Mesothelial cell of epicardium (in vitro differentiated cells): ENCODE results near the gene KDM5B. TPM values are rescaled to one million over a fixed set of nuclear protein-coding genes. Genes with fewer than 3 reads are reported as not detected.

Experiments
- DNase-seq, 2 experiments: peaks; one replicate each; pipeline ENCODE4 v3.0.0; 2021; ENCODE audit warnings: low spot score in 2 of 2; ENCODE audit not compliant: unreplicated experiment in 2 of 2
- H3K27ac Mint-ChIP-seq: 2 replicates; pipeline ENCODE4 v1.8.0; 2021; ENCODE audit warnings: mixed read lengths
- H3K27me3 Mint-ChIP-seq: 2 replicates; pipeline ENCODE4 v1.8.0; 2021; ENCODE audit warnings: low read depth, mixed read lengths
- H3K36me3 Mint-ChIP-seq: 2 replicates; pipeline ENCODE4 v1.8.0; 2021; ENCODE audit warnings: mixed read lengths
- H3K4me1 Mint-ChIP-seq: 2 replicates; pipeline ENCODE4 v1.8.0; 2021; ENCODE audit warnings: mixed read lengths
- H3K4me3 Mint-ChIP-seq: 2 replicates; pipeline ENCODE4 v1.8.0; 2021; ENCODE audit warnings: mild to moderate bottlenecking, moderate library complexity, mixed read lengths
- H3K9me3 Mint-ChIP-seq: 2 replicates; pipeline ENCODE4 v1.8.0; 2021; ENCODE audit warnings: mixed read lengths
- CTCF ChIP-seq: fragments of 200-600 bp; sonication (generic); IDR thresholded peaks from one replicate; pipeline ENCODE4 v1.5.0; 2021; ENCODE audit warnings: antibody characterized with exemption; ENCODE audit not compliant: unreplicated experiment
- total RNA-seq: library from RNA; stranded (reverse); gene quantifications from 3 replicates; pipeline ENCODE4 v1.2.1, GENCODE V29; 2021

Gene KDM5B
- total RNA-seq, 1 donor from 2014 or later, result 265 TPM

GRCh38 chr1:202687370-202687769 lies 120.9 kb downstream of the KDM5B start:
- Mint-ChIP-seq H3K4me1 (no peaks in the 10 kb centered on the region), H3K4me3 (no peak overlapping the region), H3K27ac (no peak overlapping the region), H3K36me3 (no peaks in the 10 kb centered on the region), H3K27me3 (peaks cover 76% of the 10 kb centered on the region), H3K9me3 (no peaks in the 10 kb centered on the region)
- no peak for TF ChIP-seq CTCF
- DNase-seq, result no peak

GRCh38 chr1:202685641-202686040 lies 122.6 kb downstream of the KDM5B start:
- H3K36me3 Mint-ChIP-seq, result no peaks in the 10 kb centered on the region
- H3K27ac Mint-ChIP-seq, result no peak overlapping the region
- peaks cover 79% of the 10 kb centered on the region for H3K27me3 Mint-ChIP-seq
- no peak for TF ChIP-seq CTCF
- no peak for DNase-seq
- H3K4me3 Mint-ChIP-seq, result no peak overlapping the region
- no peaks in the 10 kb centered on the region for H3K9me3 Mint-ChIP-seq
- H3K4me1 Mint-ChIP-seq, result no peaks in the 10 kb centered on the region

- H3K9me3 Mint-ChIP-seq, result no peaks in the 10 kb centered on the region
- H3K4me1 Mint-ChIP-seq, result no peaks in the 10 kb centered on the region
- no peak for DNase-seq
- H3K36me3 Mint-ChIP-seq, result no peaks in the 10 kb centered on the region
- no peak overlapping the region for H3K4me3 Mint-ChIP-seq
- peaks cover 75% of the 10 kb centered on the region for H3K27me3 Mint-ChIP-seq
- H3K27ac Mint-ChIP-seq, result no peak overlapping the region
- TF ChIP-seq CTCF, result no peak
Measured at GRCh38 chr1:202684716-202685115, 123.5 kb downstream of the KDM5B start.

GRCh38 chr1:202683029-202683428 lies 125.2 kb downstream of the KDM5B start:
- H3K27me3 Mint-ChIP-seq, result peaks cover 75% of the 10 kb centered on the region
- H3K36me3 Mint-ChIP-seq, result no peaks in the 10 kb centered on the region
- DNase-seq, result no peak
- no peak overlapping the region for H3K4me3 Mint-ChIP-seq
- no peak overlapping the region for H3K27ac Mint-ChIP-seq
- no peaks in the 10 kb centered on the region for H3K4me1 Mint-ChIP-seq
- H3K9me3 Mint-ChIP-seq, result no peaks in the 10 kb centered on the region
- TF ChIP-seq CTCF, result no peak

- no peak for TF ChIP-seq CTCF
- peaks cover 70% of the 10 kb centered on the region for H3K27me3 Mint-ChIP-seq
- DNase-seq, result no peak
- no peaks in the 10 kb centered on the region for H3K36me3 Mint-ChIP-seq
- H3K4me1 Mint-ChIP-seq, result no peaks in the 10 kb centered on the region
- H3K27ac Mint-ChIP-seq, result no peak overlapping the region
- H3K4me3 Mint-ChIP-seq, result no peak overlapping the region
- no peaks in the 10 kb centered on the region for H3K9me3 Mint-ChIP-seq
Measured at GRCh38 chr1:202682477-202682876, 125.7 kb downstream of the KDM5B start.

- Mint-ChIP-seq H3K4me1 (no peaks in the 10 kb centered on the region), H3K4me3 (no peak overlapping the region)
Measured at GRCh38 chr1:202681736-202682420, 126.3 kb downstream of the KDM5B start.

More at GRCh38 chr1:202681736-202682420, 126.3 kb downstream of the KDM5B start:
- Mint-ChIP-seq H3K27me3 (peaks cover 70% of the 10 kb centered on the region), H3K9me3 (peaks cover 5% of the 10 kb centered on the region), H3K36me3 (no peaks in the 10 kb centered on the region), H3K27ac (no peak overlapping the region)
- TF ChIP-seq CTCF, result no peak
- no peak for DNase-seq
